HepG2 (cell line): ENCODE measurements around the gene PCNX1. TPM values are rescaled to one million over a fixed set of nuclear protein-coding genes. Genes with fewer than 3 reads are reported as not detected.

Experiments
- ATAC-seq: fragments of 200-7000 bp; cut with Tn5 transposase; 3 replicates; pipeline ENCODE4 v1.9.1; 2020; ENCODE audit warnings: mild to moderate bottlenecking, moderate library complexity
- BruUV-seq: library from RNA; stranded (reverse); fragments of 400-500 nt; replicated peaks from 2 replicates; lab custom pipeline; 2021; lab: Mats Ljungman, UMichigan
- CTCF ChIA-PET: fragments of 300-600 bp; formaldehyde crosslinking; extraction: SDS; loops from one replicate; lab custom pipeline; 2021; ENCODE audit warnings: low total read pairs, inconsistent platforms, low intra/inter-chr PET ratio; lab: Yijun Ruan, JAX
- POLR2A ChIA-PET: fragments of 350-600 bp; sonication (Branson Sonifier 250); formaldehyde crosslinking; loops from one replicate; lab custom pipeline; 2020; ENCODE audit warnings: antibody characterized with exemption, inconsistent platforms; lab: Yijun Ruan, JAX
- DNase-seq: peaks from one replicate; pipeline ENCODE4 v3.0.0-alpha.2; 2015; ENCODE audit warnings: low spot score
- FAIRE-seq: peaks from 3 replicates; lab custom pipeline; 2011; peaks lifted over from hg19 to GRCh38; lab: Jason Lieb, UNC
- H2AFZ ChIP-seq: one replicate; pipeline ENCODE4 v1.6.1; 2011; ENCODE audit warnings: low read length, inconsistent platforms
- H3K27ac ChIP-seq: fragments of 300-600 bp; 3 replicates; pipeline ENCODE4 v1.8.0; 2011; ENCODE audit warnings: mixed run types, mild to moderate bottlenecking, mixed read lengths, low read length, inconsistent platforms; ENCODE audit not compliant: insufficient read depth; ENCODE audit errors: extremely low read length
- H3K27me3 ChIP-seq, 2 experiments: fragments of 200-600 bp in 1 of 2; 2 replicates in 1 of 2; 3 replicates in 1 of 2; pipeline versions ENCODE4 v1.6.0 to v1.8.0; 2011; ENCODE audit warnings: low read length in 2 of 2, mild to moderate bottlenecking in 2 of 2, moderate library complexity in 2 of 2, inconsistent platforms in 1 of 2; ENCODE audit not compliant: insufficient read depth in 2 of 2, control insufficient read depth in 1 of 2
- H3K36me3 ChIP-seq, 2 experiments: fragments of 200-600 bp in 1 of 2; replicated peaks in 1 of 2; 2 replicates in 1 of 2; 3 replicates in 1 of 2; pipeline versions ENCODE4 v1.5.1 to v1.8.0; 2011; ENCODE audit warnings: low read length in 2 of 2, inconsistent platforms in 1 of 2; ENCODE audit not compliant: insufficient read depth in 2 of 2, control insufficient read depth in 1 of 2
- H3K4me1 ChIP-seq: 2 replicates; pipeline ENCODE4 v1.5.1; 2012; ENCODE audit warnings: low read length, inconsistent platforms; ENCODE audit not compliant: insufficient read depth
- H3K4me2 ChIP-seq: 2 replicates; pipeline ENCODE4 v1.6.0; 2011; ENCODE audit warnings: low read depth, low read length, inconsistent platforms
- H3K4me3 ChIP-seq, 3 experiments: fragments of 200-600 bp in 1 of 3; sonication (generic), shearing (Covaris generic) in 1 of 3; replicated peaks in 1 of 3; 2 replicates each; pipeline ENCODE4 v1.5.1; 2011 to 2016; ENCODE audit warnings: low read length in 3 of 3, inconsistent platforms in 2 of 3, low read depth in 2 of 3, mild to moderate bottlenecking in 2 of 3, control low read depth in 1 of 3, mixed read lengths in 1 of 3; ENCODE audit not compliant: insufficient read depth in 1 of 3
- H3K79me2 ChIP-seq: one replicate; pipeline ENCODE4 v1.6.1; 2011; ENCODE audit warnings: low read length, inconsistent platforms; ENCODE audit not compliant: insufficient read depth
- H3K9ac ChIP-seq: 2 replicates; pipeline ENCODE4 v1.6.0; 2011; ENCODE audit warnings: mild to moderate bottlenecking, low read depth, low read length, inconsistent platforms; ENCODE audit not compliant: insufficient read depth
- H3K9me3 ChIP-seq: 2 replicates; pipeline ENCODE4 v1.5.1; 2012; ENCODE audit warnings: mild to moderate bottlenecking, low read length
- H4K20me1 ChIP-seq: 2 replicates; pipeline ENCODE4 v1.6.0; 2011; ENCODE audit warnings: inconsistent platforms, mild to moderate bottlenecking, low read length, moderate library complexity; ENCODE audit not compliant: insufficient read depth
- FOXP1 ChIP-seq, 2 experiments: fragments of 450-650 bp in 1 of 2; IDR thresholded peaks; 2 replicates each; pipeline ENCODE4 v1.6.1; 2017 to 2018; ENCODE audit warnings: antibody characterized with exemption in 1 of 2
- MED8 ChIP-seq: sonication (generic); formaldehyde crosslinking; IDR thresholded peaks from 2 replicates; pipeline ENCODE4 v1.8.1; 2023; ENCODE audit warnings: mild to moderate bottlenecking, missing genetic modification reagents; ENCODE audit not compliant: insufficient replicate concordance
- SOX6 ChIP-seq, 2 experiments: fragments of 450-650 bp in 1 of 2; sonication (generic) in 1 of 2; formaldehyde crosslinking in 1 of 2; IDR thresholded peaks; 2 replicates each; pipeline versions ENCODE4 v1.4.0 to v1.6.1; 2017 to 2020; ENCODE audit warnings: antibody characterized with exemption in 1 of 2, mild to moderate bottlenecking in 1 of 2, missing genetic modification reagents in 1 of 2
- TFDP2 ChIP-seq: sonication (generic); formaldehyde crosslinking; IDR thresholded peaks from 2 replicates; pipeline ENCODE4 v1.4.0; 2020; ENCODE audit warnings: missing genetic modification reagents
- WGBS: methylation state at CpG from one replicate; pipeline ENCODE4 v1.1.6; 2017; ENCODE audit warnings: low lambda C conversion rate; 5-methylcytosine and 5-hydroxymethylcytosine counted together
- in situ Hi-C: cut with HindIII; loops from 2 replicates; pipeline ENCODE4 v1.10.0; 2017; ENCODE audit warnings: low pct_unique_long_range_greater_than_20kb; ENCODE audit not compliant: extremely low pct_ligation_motif_present
- intact Hi-C: fragments of 100-400 bp; cut with micrococcal nuclease; formaldehyde crosslinking; loops from one replicate; pipeline ENCODE4 v1.10.0; 2022; ENCODE audit not compliant: unreplicated experiment
- polyA plus RNA-seq, 8 experiments: library from polyadenylated mRNA; depleted of rRNA in 3 of 8; stranded (reverse) in 7 of 8; unstranded in 1 of 8; fragments of >200 nt; fragmentation: Illumina TruSeq in 4 of 8; extraction: Trizol in 4 of 8; gene quantifications; 2 replicates each; pipeline versions ENCODE4 v1.2.1 to v1.2.3, GENCODE V29; 2011 to 2016; ENCODE audit warnings: low read depth in 4 of 8, missing spikeins in 1 of 8, mixed read lengths in 1 of 8; ENCODE audit not compliant: insufficient read depth in 1 of 8
- total RNA-seq, 5 experiments: library from RNA; depleted of rRNA; stranded (reverse); fragments of >200 nt; fragmentation: Illumina TruSeq; extraction: Trizol; gene quantifications; 2 replicates each; pipeline ENCODE4 v1.2.3, GENCODE V29; 2016; ENCODE audit warnings: low read depth in 1 of 5
- TF ChIP-seq, protein P1 (sequence below): sonication (generic); formaldehyde crosslinking; IDR thresholded peaks from 2 replicates; pipeline ENCODE4 v1.8.0; 2022; ENCODE audit warnings: low read depth, missing genetic modification reagents
- TF ChIP-seq, protein P2 (sequence below): IDR thresholded peaks from 2 replicates; pipeline ENCODE4 v1.6.1; 2018; ENCODE audit warnings: missing genetic modification reagents
- TF ChIP-seq, protein P3 (sequence below): sonication (generic); formaldehyde crosslinking; conservative IDR thresholded peaks from 2 replicates; pipeline ENCODE4 v1.4.0; 2020; ENCODE audit warnings: mild to moderate bottlenecking, missing genetic modification reagents, moderate library complexity
- TF ChIP-seq, protein P4 (sequence below): sonication (generic); formaldehyde crosslinking; IDR thresholded peaks from 2 replicates; pipeline ENCODE4 v1.5.1; 2020; ENCODE audit warnings: mild to moderate bottlenecking, missing genetic modification reagents, borderline replicate concordance

Gene PCNX1
- total and polyA plus RNA-seq, 2 of the 13 experiments (the other 11 are each of a cell fraction or from before 2014, with no cell fraction given): 24.9 to 30.3 TPM

GRCh38 chr14:70907996-70908934 lies 1.0 kb downstream of the PCNX1 start (continued):
- no peak for TF ChIP-seq MED8
- TF ChIP-seq, protein P1, sequence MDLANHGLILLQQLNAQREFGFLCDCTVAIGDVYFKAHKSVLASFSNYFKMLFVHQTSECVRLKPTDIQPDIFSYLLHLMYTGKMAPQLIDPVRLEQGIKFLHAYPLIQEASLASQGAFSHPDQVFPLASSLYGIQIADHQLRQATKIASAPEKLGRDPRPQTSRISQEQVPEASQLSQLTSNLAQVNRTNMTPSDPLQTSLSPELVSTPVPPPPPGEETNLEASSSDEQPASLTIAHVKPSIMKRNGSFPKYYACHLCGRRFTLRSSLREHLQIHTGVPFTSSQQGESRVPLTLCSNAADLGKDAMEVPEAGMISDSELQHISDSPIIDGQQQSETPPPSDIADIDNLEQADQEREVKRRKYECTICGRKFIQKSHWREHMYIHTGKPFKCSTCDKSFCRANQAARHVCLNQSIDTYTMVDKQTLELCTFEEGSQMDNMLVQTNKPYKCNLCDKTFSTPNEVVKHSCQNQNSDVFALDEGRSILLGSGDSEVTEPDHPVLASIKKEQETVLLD (CRISPR knock-in tag): peak; percentile 44

GRCh38 chr14:70908935-70909641 lies 1.8 kb downstream of the PCNX1 start:
- intact Hi-C loops: loop anchor here (5.0 kb wide), 1 partner anchor 63 kb away; no protein-coding TSS in a partner anchor
- FAIRE-seq: no peak
- ATAC-seq: no peak
- WGBS: 21% methylated on average over 4 of the region's 4 CpGs
- Histone ChIP-seq H3K4me1 (peaks cover 62% of the 10 kb centered on the region), H3K36me3 (no peaks in the 10 kb centered on the region), H3K79me2 (peaks cover 60% of the 10 kb centered on the region), H3K4me3 (peak overlapping the region; percentile 92 to 98 (median 96)), H2AFZ (no peak overlapping the region), H3K9ac (peak overlapping the region; percentile 83), H3K4me2 (peak overlapping the region; percentile 72), H3K9me3 (no peaks in the 10 kb centered on the region), H3K27ac (peak overlapping the region; percentile 81), H3K27me3 (no peaks in the 10 kb centered on the region; a peak in 1 of 5 replicates), H4K20me1 (peaks cover 41% of the 10 kb centered on the region)
- CTCF ChIA-PET: no interaction called here
- POLR2A ChIA-PET: no interaction called here
- BruUV-seq: TSS peak; percentile 66
- in situ Hi-C loops: loop anchor here (5.0 kb wide), 1 partner anchor 53 kb away; no protein-coding TSS in a partner anchor
- no peak for DNase-seq
- TF ChIP-seq, protein P2, sequence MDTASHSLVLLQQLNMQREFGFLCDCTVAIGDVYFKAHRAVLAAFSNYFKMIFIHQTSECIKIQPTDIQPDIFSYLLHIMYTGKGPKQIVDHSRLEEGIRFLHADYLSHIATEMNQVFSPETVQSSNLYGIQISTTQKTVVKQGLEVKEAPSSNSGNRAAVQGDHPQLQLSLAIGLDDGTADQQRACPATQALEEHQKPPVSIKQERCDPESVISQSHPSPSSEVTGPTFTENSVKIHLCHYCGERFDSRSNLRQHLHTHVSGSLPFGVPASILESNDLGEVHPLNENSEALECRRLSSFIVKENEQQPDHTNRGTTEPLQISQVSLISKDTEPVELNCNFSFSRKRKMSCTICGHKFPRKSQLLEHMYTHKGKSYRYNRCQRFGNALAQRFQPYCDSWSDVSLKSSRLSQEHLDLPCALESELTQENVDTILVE: no peak
- TF ChIP-seq, protein P3, sequence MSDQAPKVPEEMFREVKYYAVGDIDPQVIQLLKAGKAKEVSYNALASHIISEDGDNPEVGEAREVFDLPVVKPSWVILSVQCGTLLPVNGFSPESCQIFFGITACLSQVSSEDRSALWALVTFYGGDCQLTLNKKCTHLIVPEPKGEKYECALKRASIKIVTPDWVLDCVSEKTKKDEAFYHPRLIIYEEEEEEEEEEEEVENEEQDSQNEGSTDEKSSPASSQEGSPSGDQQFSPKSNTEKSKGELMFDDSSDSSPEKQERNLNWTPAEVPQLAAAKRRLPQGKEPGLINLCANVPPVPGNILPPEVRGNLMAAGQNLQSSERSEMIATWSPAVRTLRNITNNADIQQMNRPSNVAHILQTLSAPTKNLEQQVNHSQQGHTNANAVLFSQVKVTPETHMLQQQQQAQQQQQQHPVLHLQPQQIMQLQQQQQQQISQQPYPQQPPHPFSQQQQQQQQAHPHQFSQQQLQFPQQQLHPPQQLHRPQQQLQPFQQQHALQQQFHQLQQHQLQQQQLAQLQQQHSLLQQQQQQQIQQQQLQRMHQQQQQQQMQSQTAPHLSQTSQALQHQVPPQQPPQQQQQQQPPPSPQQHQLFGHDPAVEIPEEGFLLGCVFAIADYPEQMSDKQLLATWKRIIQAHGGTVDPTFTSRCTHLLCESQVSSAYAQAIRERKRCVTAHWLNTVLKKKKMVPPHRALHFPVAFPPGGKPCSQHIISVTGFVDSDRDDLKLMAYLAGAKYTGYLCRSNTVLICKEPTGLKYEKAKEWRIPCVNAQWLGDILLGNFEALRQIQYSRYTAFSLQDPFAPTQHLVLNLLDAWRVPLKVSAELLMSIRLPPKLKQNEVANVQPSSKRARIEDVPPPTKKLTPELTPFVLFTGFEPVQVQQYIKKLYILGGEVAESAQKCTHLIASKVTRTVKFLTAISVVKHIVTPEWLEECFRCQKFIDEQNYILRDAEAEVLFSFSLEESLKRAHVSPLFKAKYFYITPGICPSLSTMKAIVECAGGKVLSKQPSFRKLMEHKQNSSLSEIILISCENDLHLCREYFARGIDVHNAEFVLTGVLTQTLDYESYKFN (CRISPR knock-in tag): no peak
- TF ChIP-seq SOX6 (IDR thresholded peaks at IDR 0.05) (no peak), SOX6 (CRISPR knock-in tag; IDR thresholded peaks at IDR 0.05) (0 out of 2 replicates have a peak, but pooled peaks have one; percentile 8), TFDP2 (CRISPR knock-in tag) (no peak), FOXP1 (IDR thresholded peaks at IDR 0.05) (no peak), FOXP1 (CRISPR knock-in tag; IDR thresholded peaks at IDR 0.05) (no peak)
- TF ChIP-seq, protein P4, sequence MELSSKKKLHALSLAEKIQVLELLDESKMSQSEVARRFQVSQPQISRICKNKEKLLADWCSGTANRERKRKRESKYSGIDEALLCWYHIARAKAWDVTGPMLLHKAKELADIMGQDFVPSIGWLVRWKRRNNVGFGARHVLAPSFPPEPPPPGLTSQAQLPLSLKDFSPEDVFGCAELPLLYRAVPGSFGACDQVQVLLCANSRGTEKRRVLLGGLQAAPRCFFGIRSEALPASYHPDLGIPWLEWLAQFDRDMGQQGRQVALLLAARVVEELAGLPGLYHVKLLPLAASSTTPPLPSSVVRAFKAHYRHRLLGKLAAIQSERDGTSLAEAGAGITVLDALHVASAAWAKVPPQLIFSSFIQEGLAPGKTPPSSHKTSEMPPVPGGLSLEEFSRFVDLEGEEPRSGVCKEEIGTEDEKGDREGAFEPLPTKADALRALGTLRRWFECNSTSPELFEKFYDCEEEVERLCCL (CRISPR knock-in tag): no peak
